ENCODE measurements around the gene CD96.
"Not testable (repeated sequence)": the region's sequence is repeated elsewhere in the genome, so short reads cannot be mapped to it uniquely, and the experiment has no call there.

Gene CD96

GRCh38 chr3:111541911-111542483, at the start of gene CD96:
Gene CD96, plus strand, starts transcription at chr3:111542197. Its CDS starts 52 bp downstream, at chr3:111542249.
- DNase-seq (ENCODE audit: low spot score): no peak

DNA sequence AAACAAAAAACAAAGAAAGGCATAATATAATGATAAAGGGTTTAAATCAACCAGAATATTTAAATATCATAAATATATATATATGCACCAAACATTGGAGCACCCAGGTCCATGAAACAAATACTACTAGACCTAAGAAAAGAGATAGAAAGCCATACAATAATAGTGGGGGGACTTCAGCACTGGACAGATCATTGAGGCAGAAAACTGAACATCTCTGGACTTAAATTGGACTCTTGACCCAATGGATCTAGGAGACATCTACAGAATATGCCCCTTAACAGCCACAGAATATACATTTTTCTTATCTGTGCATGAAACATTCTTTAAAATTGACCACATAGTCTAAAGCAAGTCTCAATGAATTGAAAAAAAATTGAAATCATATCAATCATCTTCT, 48.7 kb upstream of the CD96 start:
- DNase-seq (ENCODE audit: low spot score): no peak

- no peak for DNase-seq (ENCODE audit: low spot score)
Measured at GRCh38 chr3:111496894-111497559, 45.0 kb upstream of the CD96 start.

DNA sequence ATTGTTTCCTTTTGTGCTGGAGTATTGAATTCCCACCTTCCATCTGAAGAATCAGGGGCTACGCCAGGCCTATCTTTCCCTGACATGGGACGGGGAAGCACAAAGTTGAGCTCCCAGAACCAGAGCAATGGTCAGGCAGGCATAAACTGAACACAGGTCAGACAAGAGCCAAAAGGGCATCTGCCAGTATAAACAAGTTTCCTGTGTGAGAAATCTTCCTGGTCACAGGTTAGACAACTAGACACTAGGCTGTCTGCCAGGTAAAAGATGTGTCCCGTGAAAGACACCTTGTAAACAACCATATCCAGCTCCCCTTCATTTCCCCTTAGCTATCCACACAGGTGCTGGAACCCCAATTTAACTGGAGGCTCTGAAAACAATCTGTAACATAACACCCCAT, 44.0 kb upstream of the CD96 start:
- DNase-seq (ENCODE audit: low spot score): no peak

- no peak for DNase-seq (ENCODE audit: low spot score)
Measured at GRCh38 chr3:111506435-111506834, 35.6 kb upstream of the CD96 start.

- no peak for DNase-seq (ENCODE audit: low spot score)
Measured at GRCh38 chr3:111509308-111509707, 32.7 kb upstream of the CD96 start.

DNA sequence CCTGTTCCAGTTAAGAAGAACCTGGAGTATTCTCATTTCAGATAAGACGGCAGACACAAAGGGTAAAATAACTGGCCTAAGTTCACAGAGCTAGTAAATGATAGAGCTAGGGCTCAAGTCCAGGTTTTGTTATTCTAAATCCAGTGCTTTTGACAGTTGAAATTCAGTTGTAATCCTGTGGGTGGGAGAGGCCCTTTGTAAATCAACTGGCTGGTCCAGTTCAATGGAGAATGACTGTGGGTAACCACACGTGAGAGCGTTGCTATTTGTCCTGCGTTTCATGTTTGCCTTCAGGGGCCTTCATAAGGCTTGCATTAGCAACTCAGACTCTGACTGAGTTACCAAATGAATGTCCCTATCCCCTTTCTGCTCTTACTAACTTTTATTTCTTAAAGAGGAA, 24.2 kb upstream of the CD96 start:
- DNase-seq (ENCODE audit: low spot score): no peak

DNA sequence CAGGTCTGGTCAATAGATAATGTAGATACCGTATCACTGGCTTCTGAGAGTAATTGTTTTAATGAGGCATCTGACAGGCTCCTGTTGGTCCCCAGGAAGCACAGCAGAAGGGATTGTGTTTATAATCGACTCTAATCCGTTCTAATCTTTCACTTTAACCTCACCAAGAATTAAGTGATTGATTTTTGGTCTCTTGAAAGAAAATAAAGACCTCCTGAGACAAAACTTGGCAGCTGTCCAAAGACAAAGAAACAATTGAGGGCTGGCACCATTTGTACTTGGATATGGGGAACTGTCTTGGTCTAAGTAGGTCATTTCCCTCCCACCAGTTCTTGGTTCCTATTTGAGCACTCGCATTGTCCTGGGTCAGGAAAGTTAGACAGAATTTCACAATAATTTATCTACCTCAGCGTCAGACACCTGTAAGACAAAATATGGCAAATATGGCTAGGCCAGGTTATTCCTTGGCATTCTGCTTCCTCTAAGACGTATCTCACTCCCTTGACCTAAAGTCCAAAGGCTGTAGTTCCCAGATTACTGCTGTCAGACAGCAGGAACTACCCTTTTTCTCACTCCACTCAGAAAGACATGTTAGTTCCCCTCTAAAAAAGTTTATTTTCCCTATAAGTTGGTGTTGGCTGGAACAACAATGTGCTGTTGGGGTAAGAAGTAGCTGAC, 22.7 kb upstream of the CD96 start:
- no peak for DNase-seq (ENCODE audit: low spot score)

GRCh38 chr3:111521891-111522290, 20.1 kb upstream of the CD96 start:
- DNase-seq (ENCODE audit: low spot score): no peak

DNA sequence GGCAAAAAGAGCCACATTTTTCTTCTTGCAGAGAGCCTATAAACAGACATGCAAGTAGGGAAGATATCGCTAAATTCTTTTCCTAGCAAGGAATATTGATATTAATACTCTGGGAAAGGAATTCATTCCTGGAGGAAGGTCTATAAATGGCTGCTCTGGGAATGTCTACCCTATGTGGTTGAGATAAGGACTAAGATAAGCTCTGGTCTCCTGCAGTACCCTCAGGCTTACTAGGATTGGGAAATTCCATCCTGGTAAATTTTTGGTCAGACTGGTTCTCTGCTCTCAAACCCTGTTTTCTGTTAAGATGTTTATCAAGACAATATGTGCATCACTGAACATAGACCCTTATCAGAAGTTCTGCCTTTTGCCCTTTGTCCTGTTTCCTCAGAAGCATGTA, 17.5 kb upstream of the CD96 start:
- not testable (repeated sequence) for DNase-seq (ENCODE audit: low spot score)

GRCh38 chr3:111531446-111531845, 10.6 kb upstream of the CD96 start:
- DNase-seq (ENCODE audit: low spot score): no peak

GRCh38 chr3:111534701-111535100, 7.3 kb upstream of the CD96 start:
- DNase-seq (ENCODE audit: low spot score): no peak

GRCh38 chr3:111538111-111538510, 3.9 kb upstream of the CD96 start:
- no peak for DNase-seq (ENCODE audit: low spot score)

DNA sequence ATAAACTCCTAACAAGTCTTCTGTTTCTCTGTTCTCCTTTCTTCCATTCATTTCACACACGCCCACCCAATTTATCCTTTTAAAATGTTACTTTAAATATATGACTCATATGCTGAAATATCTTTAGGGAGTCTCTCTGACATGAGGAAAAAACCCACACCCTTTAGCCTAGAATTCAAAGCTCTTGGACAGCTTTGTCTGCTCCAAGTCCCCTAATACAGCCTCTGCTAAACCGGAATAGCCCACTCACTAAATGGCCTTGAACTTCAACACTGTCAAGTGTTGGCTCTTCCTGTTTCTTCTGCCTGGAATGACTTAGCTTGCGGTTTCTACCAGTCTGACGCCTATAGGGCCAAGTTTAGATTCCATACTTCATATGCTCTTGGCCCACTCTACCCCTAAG, 3.3 kb upstream of the CD96 start:
- no peak for DNase-seq (ENCODE audit: low spot score)

GRCh38 chr3:111539351-111540331, 2.4 kb upstream of the CD96 start:
- DNase-seq (ENCODE audit: low spot score): no peak

DNA sequence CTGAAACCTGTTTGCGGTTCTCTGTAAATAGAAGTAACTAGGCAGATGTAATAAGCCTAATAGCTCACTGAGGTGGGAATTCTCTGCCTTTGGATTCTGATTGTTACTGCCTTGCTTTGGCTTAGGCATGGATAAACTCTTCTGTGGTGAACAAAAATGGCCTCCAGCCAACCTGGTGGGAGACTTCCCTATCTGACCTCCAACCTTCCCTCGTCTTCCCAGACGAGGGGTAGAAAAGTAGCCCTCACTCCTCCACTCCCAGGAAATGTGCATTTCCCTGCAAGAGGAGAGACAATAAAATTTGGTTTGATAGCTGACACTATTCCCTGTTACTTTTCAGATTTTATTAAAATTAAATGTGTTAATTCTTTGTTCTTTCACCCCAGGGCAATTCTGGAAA, 606 bp upstream of the CD96 start:
- no peak for DNase-seq (ENCODE audit: low spot score)

DNA sequence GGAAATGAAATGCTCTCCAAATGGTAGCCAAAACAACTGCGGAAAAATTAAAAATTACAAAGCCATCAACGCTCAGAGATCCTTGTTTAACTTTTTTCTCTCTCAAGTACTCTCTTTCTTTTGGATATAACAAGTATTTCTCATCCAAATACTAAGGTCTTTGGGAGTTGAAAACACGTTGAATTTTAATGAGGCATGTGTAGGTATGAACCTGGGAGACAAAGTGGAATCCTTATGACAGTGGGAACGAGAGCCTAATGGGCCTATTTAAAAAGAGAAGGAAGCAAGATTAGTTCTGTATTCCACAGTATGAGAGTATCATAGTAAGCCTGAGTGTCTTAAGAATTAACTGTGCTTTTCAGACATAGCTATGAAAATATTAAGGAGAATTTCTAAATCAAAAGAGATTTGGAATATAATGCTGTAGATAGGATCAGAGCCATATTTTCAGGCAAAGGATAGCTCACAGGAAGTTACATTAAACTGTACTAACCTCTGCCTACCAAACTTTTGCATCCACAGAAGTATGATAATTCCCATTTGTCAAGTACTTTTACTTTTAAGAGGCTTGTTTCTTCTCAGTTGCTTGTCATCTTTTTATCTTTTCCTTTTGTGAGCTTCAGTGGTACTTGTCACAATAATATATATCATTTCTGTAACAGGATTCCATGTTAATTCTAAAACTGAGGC, 759 bp downstream of the CD96 start:
- DNase-seq (ENCODE audit: low spot score): no peak

DNA sequence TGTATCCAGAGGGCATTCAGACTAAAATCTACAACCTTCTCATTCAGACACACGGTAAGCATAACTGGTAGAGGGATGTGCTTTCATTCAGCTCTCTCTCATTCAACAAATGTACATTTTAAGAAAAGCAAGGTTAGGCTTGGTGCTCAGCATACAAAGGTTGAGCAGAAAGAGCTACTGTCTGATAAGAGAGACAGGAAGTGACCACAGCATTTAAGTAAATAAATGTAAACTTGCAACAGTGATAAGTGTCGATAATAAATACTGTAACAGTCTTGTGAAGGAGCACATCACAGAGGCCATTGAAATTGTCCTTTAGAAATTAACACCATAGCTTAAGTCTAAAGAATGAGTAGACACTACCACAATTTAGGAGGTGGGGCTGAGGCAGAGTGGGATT, 3.4 kb downstream of the CD96 start:
- DNase-seq (ENCODE audit: low spot score): no peak

GRCh38 chr3:111547631-111548030, 5.6 kb downstream of the CD96 start:
- no peak for DNase-seq (ENCODE audit: low spot score)

- DNase-seq (ENCODE audit: low spot score): no peak
Measured at GRCh38 chr3:111548092-111548491, 6.1 kb downstream of the CD96 start.

DNA sequence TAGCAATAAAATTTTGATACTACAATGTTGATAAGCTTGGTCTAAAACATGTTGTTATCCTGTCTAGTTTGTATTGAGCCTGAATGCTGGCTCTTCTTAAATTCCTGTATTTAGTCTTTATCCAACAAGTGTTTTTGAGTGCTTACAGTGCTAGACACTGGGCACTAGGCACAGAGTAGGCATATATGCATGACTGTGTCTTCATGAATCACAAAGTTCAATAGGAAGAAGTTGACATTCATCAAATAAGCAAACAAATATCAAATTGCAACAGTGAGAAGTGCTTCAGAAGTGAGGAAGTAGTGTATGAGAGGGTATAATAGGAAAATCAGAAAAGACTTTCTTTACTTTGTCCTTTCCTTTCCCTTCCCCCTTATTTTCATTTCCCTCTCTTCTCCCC, 6.8 kb downstream of the CD96 start:
- DNase-seq (ENCODE audit: low spot score): no peak

DNA sequence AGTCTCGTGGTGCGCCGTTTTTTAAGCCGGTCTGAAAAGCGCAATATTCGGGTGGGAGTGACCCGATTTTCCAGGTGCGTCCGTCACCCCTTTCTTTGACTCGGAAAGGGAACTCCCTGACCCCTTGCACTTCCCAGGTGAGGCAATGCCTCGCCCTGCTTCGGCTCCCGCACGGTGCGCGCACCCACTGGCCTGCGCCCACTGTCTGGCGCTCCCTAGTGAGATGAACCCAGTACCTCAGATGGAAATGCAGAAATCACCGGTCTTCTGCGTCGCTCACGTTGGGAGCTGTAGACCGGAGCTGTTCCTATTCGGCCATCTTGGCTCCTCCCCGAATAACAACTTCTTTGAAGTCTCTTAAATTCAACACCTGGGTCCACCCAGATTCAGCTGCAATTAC, 19.9 kb downstream of the CD96 start:
- DNase-seq (ENCODE audit: low spot score): not testable (repeated sequence)

Data from hematopoietic multipotent progenitor cell treated with erythropoietin and hydrocortisone succinate and interleukin-3 and kit ligand, for 15 days (in vitro differentiated cells).